22Rv1 (cell line): ENCODE measurements around the gene CSMD2.

Experiments
- H3K27ac ChIP-seq: fragments of 450-650 bp; 2 replicates; pipeline ENCODE4 v1.5.1; 2017
- CTCF ChIP-seq: fragments of 450-650 bp; IDR thresholded peaks from 2 replicates; pipeline ENCODE4 v1.5.1; 2017; ENCODE audit warnings: mild to moderate bottlenecking
- ZFX ChIP-seq: fragments of 450-650 bp; IDR thresholded peaks from 2 replicates; pipeline ENCODE4 v1.6.1; 2017; ENCODE audit warnings: antibody characterized with exemption, borderline replicate concordance

CSMD2 gene

DNA sequence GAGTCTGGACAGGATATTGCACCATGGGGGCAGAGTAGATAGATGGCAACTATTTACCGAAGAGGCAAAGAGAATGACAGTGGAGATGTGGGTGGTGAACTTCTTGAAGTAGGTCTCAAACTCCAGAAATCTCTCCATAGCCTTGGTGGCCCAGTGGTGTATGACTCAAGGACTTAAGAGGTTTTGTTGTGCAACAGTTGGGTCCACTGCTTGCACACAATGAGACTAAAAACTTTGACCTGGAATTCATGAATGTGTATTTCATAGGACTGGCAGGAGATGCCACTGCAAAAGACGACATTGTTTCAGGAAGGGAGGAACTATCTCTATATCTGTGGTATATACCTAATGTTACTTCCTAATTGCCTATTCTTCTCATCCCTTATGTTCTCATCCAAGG is 616.7 kb downstream of the CSMD2 start:
- no peak for TF ChIP-seq ZFX
- no peak for TF ChIP-seq CTCF
- no peak overlapping the region for H3K27ac ChIP-seq

- TF ChIP-seq ZFX (no peak), CTCF (no peak)
- no peak overlapping the region for H3K27ac ChIP-seq
Observed at GRCh38 chr1:33547576-33547975, 617.5 kb downstream of the CSMD2 start.

DNA sequence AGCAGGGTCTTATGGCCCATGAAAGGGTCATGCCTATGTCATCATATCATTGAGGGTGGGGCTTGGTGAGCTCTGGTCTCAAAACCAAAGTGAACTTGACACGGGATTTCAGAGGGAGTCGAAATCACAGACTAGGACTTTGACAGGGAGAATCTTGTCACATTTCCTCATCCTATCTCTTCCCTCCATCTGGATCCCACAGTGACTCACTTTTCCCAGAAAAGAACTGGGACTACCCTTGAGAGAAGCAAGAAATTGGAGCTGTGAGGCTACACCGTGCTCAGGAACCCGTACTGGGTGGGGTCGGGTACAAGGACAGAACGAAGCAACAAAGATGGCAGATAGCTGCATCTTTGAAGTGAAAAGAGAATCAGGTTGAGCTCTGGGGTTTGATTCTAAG is 623.1 kb downstream of the CSMD2 start:
- TF ChIP-seq ZFX (no peak), CTCF (no peak)
- H3K27ac ChIP-seq = no peak overlapping the region

- no peak for TF ChIP-seq ZFX
- no peak for TF ChIP-seq CTCF
- no peak overlapping the region for H3K27ac ChIP-seq
Observed at GRCh38 chr1:33537885-33538284, 627.1 kb downstream of the CSMD2 start.

- H3K27ac ChIP-seq = no peak overlapping the region
- TF ChIP-seq ZFX (no peak), CTCF (no peak)
Observed at GRCh38 chr1:33535334-33535733, 629.7 kb downstream of the CSMD2 start.

DNA sequence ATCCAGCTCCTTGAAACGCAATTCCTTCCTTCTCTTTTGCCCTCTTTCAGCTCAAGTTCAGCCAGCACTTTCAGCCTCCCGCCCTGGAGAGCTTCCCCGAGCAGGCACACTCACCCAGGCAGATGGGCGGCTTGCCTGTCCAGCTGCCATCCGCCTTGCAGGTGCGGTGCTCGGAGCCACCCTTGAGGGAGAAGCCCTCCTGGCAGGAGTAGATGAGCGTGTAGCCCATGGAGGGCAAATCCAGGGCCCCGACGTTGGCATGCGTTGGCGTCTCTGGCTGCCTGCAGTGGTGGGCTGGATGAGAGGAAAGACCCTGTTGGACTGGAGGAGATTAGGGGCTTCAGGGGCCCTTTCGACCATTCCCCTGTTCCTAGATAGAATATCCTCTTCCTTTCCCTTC is 632.1 kb downstream of the CSMD2 start:
- H3K27ac ChIP-seq = no peak overlapping the region
- TF ChIP-seq CTCF = no peak
- TF ChIP-seq ZFX = no peak

- TF ChIP-seq CTCF = no peak
- no peak for TF ChIP-seq ZFX
Observed at GRCh38 chr1:33532250-33532649, 632.8 kb downstream of the CSMD2 start.

More at GRCh38 chr1:33532250-33532649, 632.8 kb downstream of the CSMD2 start:
- no peak overlapping the region for H3K27ac ChIP-seq
